GM12878 (cell line): ENCODE data around the gene SS18. TPM values are rescaled to one million over a fixed set of nuclear protein-coding genes. Genes with fewer than 3 reads are reported as not detected.

Experiments used
- ATAC-seq: fragments of 200-7000 bp; cut with Tn5 transposase; 3 replicates; pipeline ENCODE4 v1.9.1; 2020; ENCODE audit warnings: mild to moderate bottlenecking, moderate library complexity
- BruUV-seq: library from RNA; stranded (reverse); fragments of 400-500 nt; replicated peaks from 2 replicates; lab custom pipeline; 2021; lab: Mats Ljungman, UMichigan
- CTCF ChIA-PET: fragments of 300-600 bp; sonication (Branson Sonifier 250); formaldehyde crosslinking; extraction: SDS; loops from one replicate; lab custom pipeline; 2021; ENCODE audit warnings: inconsistent platforms; lab: Yijun Ruan, JAX
- POLR2A ChIA-PET: fragments of 350-600 bp; formaldehyde crosslinking; extraction: SDS; loops from one replicate; lab custom pipeline; 2021; ENCODE audit warnings: inconsistent platforms; lab: Charles Lee
- RAD21 ChIA-PET: fragments of 300-600 bp; sonication (Branson Sonifier 250); formaldehyde crosslinking; loops from one replicate; lab custom pipeline; 2023; ENCODE audit warnings: antibody characterized with exemption; ENCODE audit not compliant: unreplicated experiment; lab: Charles Lee
- SMC1A ChIA-PET: fragments of 300-600 bp; sonication (Branson Sonifier 250); formaldehyde crosslinking; loops from one replicate; lab custom pipeline; 2023; ENCODE audit not compliant: unreplicated experiment, uncharacterized antibody; lab: Charles Lee
- DNase-seq: peaks from one replicate; pipeline ENCODE4 v3.0.0-alpha.2; 2011; ENCODE audit warnings: low read depth, low spot score
- FAIRE-seq: peaks from 3 replicates; lab custom pipeline; 2011; peaks lifted over from hg19 to GRCh38; lab: Jason Lieb, UNC
- H2AFZ ChIP-seq: 2 replicates; pipeline ENCODE4 v1.6.0; 2011; ENCODE audit warnings: low read depth, low read length, control low read depth; ENCODE audit not compliant: control insufficient read depth
- H3K27ac ChIP-seq: 2 replicates; pipeline ENCODE4 v1.5.1; 2011; ENCODE audit warnings: control low read depth; ENCODE audit not compliant: control insufficient read depth, insufficient read depth
- H3K27me3 ChIP-seq, 2 experiments: replicated peaks in 1 of 2; 2 replicates each; pipeline versions ENCODE4 v1.6.0 to v1.6.1; 2011; ENCODE audit warnings: low read length in 1 of 2; ENCODE audit not compliant: control insufficient read depth in 2 of 2, insufficient read depth in 2 of 2
- H3K36me3 ChIP-seq, 2 experiments: 2 replicates each; pipeline ENCODE4 v1.5.1; 2011; ENCODE audit warnings: low read length in 1 of 2; ENCODE audit not compliant: control insufficient read depth in 2 of 2, insufficient read depth in 2 of 2
- H3K4me1 ChIP-seq: 2 replicates; pipeline ENCODE4 v1.6.1; 2011; ENCODE audit warnings: mild to moderate bottlenecking, low read length, moderate library complexity, mixed read lengths; ENCODE audit not compliant: control insufficient read depth, insufficient read depth
- H3K4me2 ChIP-seq: 2 replicates; pipeline ENCODE4 v1.6.0; 2011; ENCODE audit warnings: control low read depth; ENCODE audit not compliant: control insufficient read depth, insufficient read depth
- H3K4me3 ChIP-seq: fragments of 200-600 bp; sonication (generic); 2 replicates; pipeline ENCODE4 v1.5.1; 2016
- H3K79me2 ChIP-seq: 2 replicates; pipeline ENCODE4 v1.6.0; 2011; ENCODE audit warnings: low read length; ENCODE audit not compliant: control insufficient read depth, insufficient read depth
- H3K9ac ChIP-seq: 2 replicates; pipeline ENCODE4 v1.8.0; 2011; ENCODE audit warnings: low read length, control low read depth, mixed read lengths; ENCODE audit not compliant: control insufficient read depth, insufficient read depth
- H3K9me3 ChIP-seq: replicated peaks from 3 replicates; pipeline ENCODE4 v1.5.1; 2011; ENCODE audit warnings: mild to moderate bottlenecking, low read length; ENCODE audit not compliant: control insufficient read depth, insufficient read depth
- H4K20me1 ChIP-seq: 2 replicates; pipeline ENCODE4 v1.6.0; 2011; ENCODE audit not compliant: control insufficient read depth, insufficient read depth
- BHLHE40 ChIP-seq, 2 experiments: fragments of 450-650 bp in 1 of 2; IDR thresholded peaks; 2 replicates each; pipeline ENCODE4 v1.6.1; 2011 to 2017; ENCODE audit warnings: low read depth in 2 of 2, borderline replicate concordance in 1 of 2, improper control_type of control experiment in 1 of 2, low read length in 1 of 2, mild to moderate bottlenecking in 1 of 2
- CREB1 ChIP-seq: IDR thresholded peaks from 2 replicates; pipeline ENCODE4 v1.6.1; 2012; ENCODE audit warnings: low read depth, mild to moderate bottlenecking, inconsistent platforms
- CTCF ChIP-seq, 3 experiments: IDR thresholded peaks in 2 of 3; conservative IDR thresholded peaks in 1 of 3; 2 replicates each; pipeline ENCODE4 v1.5.1; 2011; ENCODE audit warnings: low read depth in 3 of 3, low read length in 3 of 3, mild to moderate bottlenecking in 3 of 3, control low read depth in 2 of 3, moderate library complexity in 2 of 3, inconsistent platforms in 1 of 3, mixed read lengths in 1 of 3; ENCODE audit not compliant: control insufficient read depth in 2 of 3, insufficient read depth in 1 of 3; ENCODE audit errors: extremely low read depth in 1 of 3
- JUND ChIP-seq: IDR thresholded peaks from 2 replicates; pipeline ENCODE4 v1.6.1; 2012; ENCODE audit warnings: low read depth, mild to moderate bottlenecking, low read length, improper control_type of control experiment, moderate library complexity
- MTA3 ChIP-seq: IDR thresholded peaks from 2 replicates; pipeline ENCODE4 v1.6.1; 2012; ENCODE audit warnings: low read length, inconsistent platforms, borderline replicate concordance
- RAD21 ChIP-seq: IDR thresholded peaks from 2 replicates; pipeline ENCODE4 v1.6.1; 2011; ENCODE audit warnings: mild to moderate bottlenecking, low read depth, low read length, moderate library complexity; ENCODE audit not compliant: insufficient read depth
- RAD51 ChIP-seq: fragments of 450-650 bp; IDR thresholded peaks from 2 replicates; pipeline ENCODE4 v1.6.1; 2016; ENCODE audit warnings: moderate library complexity, mild to moderate bottlenecking, inconsistent platforms
- SIX5 ChIP-seq: IDR thresholded peaks from 2 replicates; pipeline ENCODE4 v1.6.1; 2011; ENCODE audit warnings: mild to moderate bottlenecking, low read depth, low read length, moderate library complexity; ENCODE audit not compliant: severe bottlenecking
- SMAD5 ChIP-seq: IDR thresholded peaks from 2 replicates; pipeline ENCODE4 v1.6.1; 2016; ENCODE audit warnings: antibody characterized with exemption, low read depth
- SMC3 ChIP-seq: IDR thresholded peaks from 2 replicates; pipeline ENCODE4 v1.6.1; 2011; ENCODE audit warnings: low read length, improper control_type of control experiment, borderline replicate concordance
- SP1 ChIP-seq: IDR thresholded peaks from one replicate; pipeline ENCODE4 v1.6.1; 2011; ENCODE audit warnings: low read depth, low read length
- ZBTB11 ChIP-seq: fragments of 450-650 bp; formaldehyde crosslinking; IDR thresholded peaks from 2 replicates; pipeline ENCODE4 v1.5.0; 2022; ENCODE audit warnings: mild to moderate bottlenecking, missing genetic modification characterization
- ZNF217 ChIP-seq: fragments of 450-650 bp; IDR thresholded peaks from 2 replicates; pipeline ENCODE4 v1.6.1; 2017; ENCODE audit warnings: antibody characterized with exemption, mild to moderate bottlenecking
- in situ Hi-C: fragments of 300-500 bp; cut with MboI; formaldehyde crosslinking; loops from 9 replicates; pipeline ENCODE4 v1.14.3; 2018; ENCODE audit warnings: mixed read lengths
- intact Hi-C: fragments of 100-400 bp; cut with micrococcal nuclease; formaldehyde crosslinking; loops from one replicate; pipeline ENCODE4 v1.14.2; 2022; ENCODE audit not compliant: unreplicated experiment
- polyA plus RNA-seq, 11 experiments: library from polyadenylated mRNA; depleted of rRNA in 4 of 11; unstranded in 6 of 11; stranded (reverse) in 5 of 11; fragments of >200 nt; fragmentation: Nextera tagmentation in 4 of 11; fragmentation: Illumina TruSeq in 1 of 11; extraction: Ambion mirVana in 4 of 11; extraction: Trizol in 1 of 11; gene quantifications; 1 replicate in 1 of 11; 2 replicates in 10 of 11; pipeline versions ENCODE4 v1.2.1 to v1.2.3, GENCODE V29; 2011 to 2016; ENCODE audit warnings: inconsistent platforms in 2 of 11, missing spikeins in 2 of 11, low read depth in 1 of 11
- total RNA-seq, 4 experiments: library from RNA; depleted of rRNA in 3 of 4; stranded (reverse); fragments of >200 nt in 3 of 4; fragmentation: Illumina TruSeq in 1 of 4; extraction: Trizol in 1 of 4; gene quantifications; 2 replicates each; pipeline versions ENCODE4 v1.2.1 to v1.2.3, GENCODE V29; 2013 to 2021

Gene SS18
- total and polyA plus RNA-seq, 10 of the 15 experiments (the other 5 are each of a cell fraction or from before 2014, with no cell fraction given) = 16.6 to 153 (median 81.8) TPM

DNA sequence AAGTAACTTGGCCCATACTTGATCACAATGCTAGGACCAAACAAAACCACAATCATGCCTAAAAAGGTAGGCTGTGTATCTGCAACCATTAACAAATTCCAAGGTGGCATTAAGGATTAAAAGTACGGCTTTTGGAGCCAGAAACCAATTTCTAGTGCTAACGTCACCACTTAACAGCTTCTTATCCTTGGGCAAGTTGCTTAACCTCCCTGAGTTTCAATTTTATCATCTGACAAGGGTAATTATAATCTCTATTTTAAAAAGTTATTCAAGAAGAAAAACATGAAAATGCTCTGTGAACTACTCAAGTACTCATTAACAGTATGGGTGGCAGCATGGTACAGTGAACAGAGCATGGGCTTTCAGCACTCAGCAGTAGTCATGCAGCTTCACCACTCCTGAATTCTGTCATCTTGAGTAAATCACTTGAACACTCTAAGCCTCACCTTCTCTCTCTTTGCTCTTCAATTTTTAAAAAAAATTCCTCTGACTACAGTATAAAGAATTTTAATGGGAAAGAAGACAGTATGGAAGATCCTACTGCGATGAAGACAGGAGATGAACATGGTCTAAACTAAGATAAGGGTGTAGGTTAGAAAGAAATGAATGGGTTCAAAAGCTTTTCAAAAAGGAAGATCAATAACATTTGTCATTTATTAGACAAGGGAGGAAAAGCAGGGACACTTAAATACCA, 69.2 kb downstream of the SS18 start (continued):
- no peak for TF ChIP-seq ZBTB11 (CRISPR knock-in tag)

DNA sequence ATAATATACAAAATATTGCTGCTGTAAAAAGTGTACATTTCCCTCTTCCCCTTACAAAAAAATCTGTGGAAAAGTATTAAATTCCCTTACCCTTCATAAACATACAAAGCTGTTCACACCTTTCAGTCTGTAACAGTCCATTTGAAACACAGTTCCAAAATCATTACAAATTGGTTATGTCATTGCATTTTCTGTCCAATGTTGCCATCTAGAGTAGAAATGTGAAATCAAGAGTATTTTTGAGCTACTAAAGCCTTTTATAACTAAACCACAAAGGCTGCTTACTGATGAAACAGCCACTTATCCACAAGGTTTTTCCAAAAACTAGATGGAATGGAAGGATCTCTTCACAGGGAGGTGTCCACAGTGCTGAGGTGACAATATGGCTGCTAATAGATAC, 72.5 kb downstream of the SS18 start:
- no peak overlapping the region for H3K4me2 ChIP-seq
- no peaks in the 10 kb centered on the region; the same call in 2 of the 3 replicates for H3K9me3 ChIP-seq
- no peaks in the 10 kb centered on the region for H3K79me2 ChIP-seq
- H3K27ac ChIP-seq = no peak overlapping the region; the same call in 1 of the 2 replicates
- H3K27me3 ChIP-seq = no peaks in the 10 kb centered on the region
- H3K4me3 ChIP-seq = no peak overlapping the region
- FAIRE-seq (no peak), ATAC-seq (0 out of 3 replicates have a peak, but pooled peaks have one; percentile 21), DNase-seq (no peak)
- ChIA-PET CTCF (interaction anchor here (0.6 to 1.4 kb wide), 2 partner anchors 97 to 1665 kb away, joined by 3 to 6 read pairs; no protein-coding TSS in a partner anchor), RAD21 (interaction anchor here (1.0 kb wide), 1 partner anchor 97 kb away, joined by 7 read pairs; no protein-coding TSS in a partner anchor), POLR2A (no interaction called here), SMC1A (interaction anchor here (1.1 to 1.6 kb wide), 5 partner anchors 8 to 99 kb away, joined by 3 to 5 read pairs (median 3); no protein-coding TSS in a partner anchor)
- in situ Hi-C loops (no loop called here), intact Hi-C loops (loop anchor here (1.0 kb wide), 1 partner anchor 97 kb away; no protein-coding TSS in a partner anchor)
- no peak overlapping the region; the same call in 1 of the 2 replicates for H3K9ac ChIP-seq
- H2AFZ ChIP-seq = no peak overlapping the region
- peaks cover 4% of the 10 kb centered on the region; the same call in 1 of the 2 replicates for H3K4me1 ChIP-seq
- peaks cover 3 to 17% of the 10 kb centered on the region in 2 experiments for H3K36me3 ChIP-seq
- H4K20me1 ChIP-seq = no peaks in the 10 kb centered on the region
- BruUV-seq = no TSS peak
- TF ChIP-seq ZNF217 (no peak), RAD21 (peak; percentile 68), RAD51 (no peak), SMC3 (peak; percentile 30; the same call in 1 of the 2 replicates), MTA3 (no peak), BHLHE40 (IDR thresholded peaks at IDR 0.05; ENCODE audit: borderline replicate concordance in 1 of 2, low read depth in 2 of 2, low read length in 1 of 2) (no peak), JUND (no peak), CTCF (IDR thresholded peaks at IDR 0.05 in 2 of 3, conservative IDR thresholded peaks at IDR 0.05 in 1 of 3; ENCODE audit: control insufficient read depth in 2 of 3, extremely low read depth in 1 of 3, insufficient read depth in 1 of 3, low read depth in 3 of 3, low read length in 3 of 3) (peak in 2 of 3 experiments; percentile 16 to 38; a peak in 2 of 6 replicates), SMAD5 (no peak), SIX5 (peak; percentile 3), CREB1 (no peak), SP1 (no peak)
